Fibroblast of lung (primary cell): Measurements from ENCODE around the gene CCDC171. TPM values are rescaled to one million over a fixed set of nuclear protein-coding genes. Genes with fewer than 3 reads are reported as not detected.

Source experiments
- DNase-seq, 2 donors: peaks; one replicate each; pipeline versions ENCODE4 v3.0.0 to v3.0.0-alpha.2; 2010; ENCODE audit warnings: low read depth in 2 of 2
- H2AFZ ChIP-seq: 2 replicates; pipeline ENCODE4 v1.5.1; 2012; ENCODE audit warnings: low read length, control low read depth, inconsistent platforms
- H3K27ac ChIP-seq: 2 replicates; pipeline ENCODE4 v1.5.1; 2011; ENCODE audit warnings: low read length, control low read depth; ENCODE audit not compliant: insufficient read depth
- H3K27me3 ChIP-seq: 2 replicates; pipeline ENCODE4 v1.5.1; 2011; ENCODE audit warnings: mild to moderate bottlenecking, low read length; ENCODE audit not compliant: control insufficient read depth, insufficient read depth
- H3K36me3 ChIP-seq: 2 replicates; pipeline ENCODE4 v1.5.1; 2011; ENCODE audit warnings: low read length; ENCODE audit not compliant: control insufficient read depth, insufficient read depth
- H3K4me1 ChIP-seq: 2 replicates; pipeline ENCODE4 v1.5.1; 2011; ENCODE audit warnings: low read length; ENCODE audit not compliant: control insufficient read depth, insufficient read depth; ENCODE audit errors: extremely low read depth
- H3K4me2 ChIP-seq: 2 replicates; pipeline ENCODE4 v1.5.1; 2011; ENCODE audit warnings: low read length, control low read depth; ENCODE audit not compliant: insufficient read depth; ENCODE audit errors: extremely low read depth
- H3K4me3 ChIP-seq, 4 experiments: fragments of 200-600 bp in 1 of 4; sonication (generic) in 1 of 4; replicated peaks in 1 of 4; 2 replicates each; pipeline ENCODE4 v1.5.1; 2011 to 2016; ENCODE audit warnings: low read length in 4 of 4, low read depth in 3 of 4, mild to moderate bottlenecking in 3 of 4, control low read depth in 2 of 4, inconsistent platforms in 1 of 4, mixed read lengths in 1 of 4; ENCODE audit not compliant: insufficient read depth in 1 of 4; ENCODE audit errors: control extremely low read depth in 1 of 4
- H3K79me2 ChIP-seq: 2 replicates; pipeline ENCODE4 v1.5.1; 2012; ENCODE audit warnings: mild to moderate bottlenecking, low read length, inconsistent platforms; ENCODE audit not compliant: control insufficient read depth, insufficient read depth
- H3K9ac ChIP-seq: 2 replicates; pipeline ENCODE4 v1.5.1; 2011; ENCODE audit warnings: mild to moderate bottlenecking, low read length, control low read depth; ENCODE audit not compliant: insufficient read depth
- H3K9me3 ChIP-seq: 2 replicates; pipeline ENCODE4 v1.5.1; 2012; ENCODE audit warnings: low read depth, low read length; ENCODE audit not compliant: control insufficient read depth, insufficient read depth
- H4K20me1 ChIP-seq: 2 replicates; pipeline ENCODE4 v1.5.1; 2011; ENCODE audit warnings: low read length; ENCODE audit not compliant: control insufficient read depth, insufficient read depth; ENCODE audit errors: extremely low read depth
- EZH2 ChIP-seq: IDR thresholded peaks from 2 replicates; pipeline ENCODE4 v1.5.1; 2012; ENCODE audit warnings: low read length, control low read depth, mild to moderate bottlenecking; ENCODE audit errors: missing control alignments
- polyA plus RNA-seq, 2 donors: library from polyadenylated mRNA; depleted of rRNA in 1 of 2; stranded (reverse) in 1 of 2; unstranded in 1 of 2; fragments of >200 nt; gene quantifications; 2 replicates each; pipeline ENCODE4 v1.2.1, GENCODE V29; 2011 to 2012; ENCODE audit warnings: missing spikeins in 1 of 2
- total RNA-seq: library from RNA; depleted of rRNA; stranded (reverse); fragments of >200 nt; gene quantifications from 2 replicates; pipeline ENCODE4 v1.2.1, GENCODE V29; 2014
- TF ChIP-seq, protein P1 (sequence below), 2 donors: IDR thresholded peaks in 1 of 2; conservative IDR thresholded peaks in 1 of 2; 1 replicate in 1 of 2; 2 replicates in 1 of 2; pipeline ENCODE4 v1.5.1; 2011 to 2012; ENCODE audit warnings: low read length in 2 of 2, control low read depth in 1 of 2, inconsistent platforms in 1 of 2, low read depth in 1 of 2, mild to moderate bottlenecking in 1 of 2

Gene CCDC171
- total and polyA plus RNA-seq, 2 donors (not counting 1 experiment from before 2014, with no cell fraction given): 0.62 to 4.8 TPM

DNA sequence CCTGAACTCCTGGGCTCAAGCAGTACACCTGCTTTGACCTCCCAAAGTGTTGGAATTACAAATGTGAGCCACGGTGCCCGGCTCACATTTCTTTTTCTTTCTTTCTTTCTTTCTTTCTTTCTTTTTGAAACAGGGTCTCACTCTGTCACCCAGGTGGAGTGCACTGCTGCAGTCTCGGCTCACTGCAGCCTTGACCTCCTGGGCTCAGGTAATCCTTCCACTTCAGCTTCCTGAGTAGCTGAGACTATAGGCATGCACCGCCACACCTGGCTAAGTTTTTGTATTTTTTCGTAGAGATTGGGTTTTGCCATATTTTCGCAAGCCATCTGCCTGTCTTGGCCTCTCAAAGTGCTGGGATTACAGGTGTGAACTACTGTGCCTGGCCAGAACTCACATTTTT lies 183.7 kb downstream of the CCDC171 start:
- Histone ChIP-seq H3K4me2 (no peak overlapping the region), H3K4me3 (no peak overlapping the region), H4K20me1 (no peaks in the 10 kb centered on the region), H3K9me3 (no peaks in the 10 kb centered on the region), H3K79me2 (no peaks in the 10 kb centered on the region), H2AFZ (no peak overlapping the region), H3K36me3 (no peaks in the 10 kb centered on the region), H3K4me1 (peaks cover 11% of the 10 kb centered on the region), H3K27ac (no peak overlapping the region), H3K9ac (no peak overlapping the region), H3K27me3 (no peaks in the 10 kb centered on the region)
- no peak for DNase-seq
- TF ChIP-seq EZH2: no peak
- TF ChIP-seq, protein P1, sequence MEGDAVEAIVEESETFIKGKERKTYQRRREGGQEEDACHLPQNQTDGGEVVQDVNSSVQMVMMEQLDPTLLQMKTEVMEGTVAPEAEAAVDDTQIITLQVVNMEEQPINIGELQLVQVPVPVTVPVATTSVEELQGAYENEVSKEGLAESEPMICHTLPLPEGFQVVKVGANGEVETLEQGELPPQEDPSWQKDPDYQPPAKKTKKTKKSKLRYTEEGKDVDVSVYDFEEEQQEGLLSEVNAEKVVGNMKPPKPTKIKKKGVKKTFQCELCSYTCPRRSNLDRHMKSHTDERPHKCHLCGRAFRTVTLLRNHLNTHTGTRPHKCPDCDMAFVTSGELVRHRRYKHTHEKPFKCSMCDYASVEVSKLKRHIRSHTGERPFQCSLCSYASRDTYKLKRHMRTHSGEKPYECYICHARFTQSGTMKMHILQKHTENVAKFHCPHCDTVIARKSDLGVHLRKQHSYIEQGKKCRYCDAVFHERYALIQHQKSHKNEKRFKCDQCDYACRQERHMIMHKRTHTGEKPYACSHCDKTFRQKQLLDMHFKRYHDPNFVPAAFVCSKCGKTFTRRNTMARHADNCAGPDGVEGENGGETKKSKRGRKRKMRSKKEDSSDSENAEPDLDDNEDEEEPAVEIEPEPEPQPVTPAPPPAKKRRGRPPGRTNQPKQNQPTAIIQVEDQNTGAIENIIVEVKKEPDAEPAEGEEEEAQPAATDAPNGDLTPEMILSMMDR (conservative IDR thresholded peaks at IDR 0.05 in 1 of 2, IDR thresholded peaks at IDR 0.05 in 1 of 2; ENCODE audit: low read depth in 1 of 2, low read length in 2 of 2): no peak

DNA sequence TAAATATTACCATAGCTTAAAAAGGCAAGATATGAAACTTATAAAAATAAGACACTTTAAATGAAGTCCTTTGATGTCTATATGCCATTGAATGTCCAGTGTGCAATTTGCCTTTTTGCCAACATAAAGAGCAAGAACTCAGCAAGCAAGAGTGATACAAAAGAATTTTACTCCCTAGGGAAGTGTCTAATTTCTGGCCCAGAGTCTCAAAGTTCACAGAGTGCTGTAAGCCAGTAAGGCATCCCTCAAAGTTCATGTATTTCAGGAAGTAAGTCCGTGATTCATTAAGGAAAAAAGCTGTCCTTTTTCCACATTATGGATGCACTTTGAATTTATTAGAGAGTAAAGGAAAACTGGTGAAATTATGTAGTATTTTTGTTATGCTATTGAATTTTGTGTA lies 185.2 kb downstream of the CCDC171 start:
- Histone ChIP-seq H3K36me3 (no peaks in the 10 kb centered on the region), H2AFZ (no peak overlapping the region), H3K4me2 (no peak overlapping the region), H3K4me3 (no peak overlapping the region), H3K79me2 (no peaks in the 10 kb centered on the region), H3K9ac (no peak overlapping the region), H3K9me3 (no peaks in the 10 kb centered on the region), H3K27ac (no peak overlapping the region), H4K20me1 (no peaks in the 10 kb centered on the region), H3K27me3 (no peaks in the 10 kb centered on the region), H3K4me1 (peaks cover 11% of the 10 kb centered on the region)
- DNase-seq: peak; percentile 15 to 40
- TF ChIP-seq EZH2: no peak
- TF ChIP-seq, protein P1 (conservative IDR thresholded peaks at IDR 0.05 in 1 of 2, IDR thresholded peaks at IDR 0.05 in 1 of 2; ENCODE audit: low read depth in 1 of 2, low read length in 2 of 2): no peak

DNA sequence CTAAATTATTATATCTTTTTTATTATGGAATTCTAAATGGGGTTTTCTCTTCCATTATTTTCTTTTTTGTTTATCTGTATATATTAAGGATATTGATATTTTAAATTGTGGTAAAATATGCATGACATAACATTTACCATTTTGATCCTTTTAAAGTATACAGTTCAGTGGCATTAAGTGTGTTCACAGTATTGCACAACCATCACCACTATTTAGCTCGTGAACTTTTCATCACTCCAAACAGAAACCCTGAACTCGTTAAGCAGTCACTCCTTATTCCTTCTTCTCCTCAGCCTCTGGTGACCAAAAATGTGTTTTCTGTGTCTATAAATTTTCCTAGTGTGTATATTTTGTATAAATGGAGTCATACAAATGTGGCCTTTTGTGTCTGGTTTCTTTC lies 188.2 kb downstream of the CCDC171 start:
- Histone ChIP-seq H3K4me2 (no peak overlapping the region), H3K4me1 (peaks cover 5% of the 10 kb centered on the region), H4K20me1 (no peaks in the 10 kb centered on the region), H3K9ac (no peak overlapping the region), H3K9me3 (no peaks in the 10 kb centered on the region), H2AFZ (no peak overlapping the region), H3K27ac (no peak overlapping the region), H3K4me3 (no peak overlapping the region), H3K27me3 (no peaks in the 10 kb centered on the region), H3K36me3 (no peaks in the 10 kb centered on the region), H3K79me2 (no peaks in the 10 kb centered on the region)
- TF ChIP-seq, protein P1 (conservative IDR thresholded peaks at IDR 0.05 in 1 of 2, IDR thresholded peaks at IDR 0.05 in 1 of 2; ENCODE audit: low read depth in 1 of 2, low read length in 2 of 2): no peak
- TF ChIP-seq EZH2: no peak
- no peak for DNase-seq
